ENCODE measurements around the gene DCLK1. TPM values are rescaled to one million over a fixed set of nuclear protein-coding genes. Genes with fewer than 3 reads are reported as not detected.

Gene DCLK1
- total RNA-seq, 1 donor from 2014 or later, result 36.1 TPM

- Histone ChIP-seq H3K4me3 (no peak overlapping the region), H3K4me1 (peaks cover 18% of the 10 kb centered on the region), H3K27ac (no peak overlapping the region), H3K27me3 (no peaks in the 10 kb centered on the region), H3K36me3 (no peaks in the 10 kb centered on the region), H3K9me3 (no peaks in the 10 kb centered on the region)
- no peak for DNase-seq (ENCODE audit: extremely low spot score in 2 of 2)
- TF ChIP-seq POLR2AphosphoS5 (IDR thresholded peaks at IDR 0.05; ENCODE audit: insufficient read depth in 1 of 2, low read depth in 1 of 2), result no peak
- no peak for TF ChIP-seq POLR2A (IDR thresholded peaks at IDR 0.05)
- TF ChIP-seq, protein P1, sequence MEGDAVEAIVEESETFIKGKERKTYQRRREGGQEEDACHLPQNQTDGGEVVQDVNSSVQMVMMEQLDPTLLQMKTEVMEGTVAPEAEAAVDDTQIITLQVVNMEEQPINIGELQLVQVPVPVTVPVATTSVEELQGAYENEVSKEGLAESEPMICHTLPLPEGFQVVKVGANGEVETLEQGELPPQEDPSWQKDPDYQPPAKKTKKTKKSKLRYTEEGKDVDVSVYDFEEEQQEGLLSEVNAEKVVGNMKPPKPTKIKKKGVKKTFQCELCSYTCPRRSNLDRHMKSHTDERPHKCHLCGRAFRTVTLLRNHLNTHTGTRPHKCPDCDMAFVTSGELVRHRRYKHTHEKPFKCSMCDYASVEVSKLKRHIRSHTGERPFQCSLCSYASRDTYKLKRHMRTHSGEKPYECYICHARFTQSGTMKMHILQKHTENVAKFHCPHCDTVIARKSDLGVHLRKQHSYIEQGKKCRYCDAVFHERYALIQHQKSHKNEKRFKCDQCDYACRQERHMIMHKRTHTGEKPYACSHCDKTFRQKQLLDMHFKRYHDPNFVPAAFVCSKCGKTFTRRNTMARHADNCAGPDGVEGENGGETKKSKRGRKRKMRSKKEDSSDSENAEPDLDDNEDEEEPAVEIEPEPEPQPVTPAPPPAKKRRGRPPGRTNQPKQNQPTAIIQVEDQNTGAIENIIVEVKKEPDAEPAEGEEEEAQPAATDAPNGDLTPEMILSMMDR (IDR thresholded peaks at IDR 0.05), result no peak
- intact Hi-C loops (cut with DNase I), result no loop called here
These were observed 43.2 kb downstream of the DCLK1 start for GRCh38 chr13:36088001-36088400.

DNA sequence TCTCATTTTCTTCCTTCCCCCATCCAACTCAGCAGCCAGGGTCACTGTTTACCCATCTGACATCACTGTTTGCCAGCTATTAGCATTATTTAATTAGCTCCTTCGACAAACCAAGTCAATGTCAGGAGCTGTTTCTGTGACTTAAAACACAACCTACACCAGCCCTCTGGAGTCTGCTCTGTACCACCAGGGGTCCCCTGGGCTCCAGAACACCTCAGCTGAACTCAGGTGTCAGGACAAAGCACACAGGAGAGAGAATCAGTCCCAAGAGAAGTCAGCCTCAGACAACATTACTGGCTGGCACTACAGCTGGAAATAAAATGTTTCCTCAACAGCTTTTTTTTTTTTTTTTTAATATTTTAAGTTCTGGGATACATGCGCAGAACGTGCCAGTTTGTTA lies 45.1 kb downstream of the DCLK1 start:
- Histone ChIP-seq H3K27me3 (no peaks in the 10 kb centered on the region), H3K27ac (no peak overlapping the region), H3K4me3 (no peak overlapping the region), H3K9me3 (no peaks in the 10 kb centered on the region), H3K36me3 (no peaks in the 10 kb centered on the region), H3K4me1 (peaks cover 16% of the 10 kb centered on the region)
- no peak for DNase-seq (ENCODE audit: extremely low spot score in 2 of 2)
- intact Hi-C loops (cut with DNase I), result no loop called here
- TF ChIP-seq, protein P1 (IDR thresholded peaks at IDR 0.05), result no peak
- TF ChIP-seq POLR2AphosphoS5 (IDR thresholded peaks at IDR 0.05; ENCODE audit: insufficient read depth in 1 of 2, low read depth in 1 of 2), result no peak
- TF ChIP-seq POLR2A (IDR thresholded peaks at IDR 0.05), result no peak

- DNase-seq (ENCODE audit: extremely low spot score in 2 of 2), result no peak
- Histone ChIP-seq H3K4me1 (peaks cover 4% of the 10 kb centered on the region), H3K27me3 (no peaks in the 10 kb centered on the region), H3K27ac (no peak overlapping the region), H3K4me3 (no peak overlapping the region), H3K36me3 (no peaks in the 10 kb centered on the region), H3K9me3 (no peaks in the 10 kb centered on the region)
- intact Hi-C loops (cut with DNase I), result no loop called here
- TF ChIP-seq, protein P1 (IDR thresholded peaks at IDR 0.05), result no peak
- TF ChIP-seq POLR2A (IDR thresholded peaks at IDR 0.05) (no peak), POLR2AphosphoS5 (IDR thresholded peaks at IDR 0.05; ENCODE audit: insufficient read depth in 1 of 2, low read depth in 1 of 2) (no peak)
These were observed 47.1 kb downstream of the DCLK1 start for GRCh38 chr13:36084131-36084530.

DNA sequence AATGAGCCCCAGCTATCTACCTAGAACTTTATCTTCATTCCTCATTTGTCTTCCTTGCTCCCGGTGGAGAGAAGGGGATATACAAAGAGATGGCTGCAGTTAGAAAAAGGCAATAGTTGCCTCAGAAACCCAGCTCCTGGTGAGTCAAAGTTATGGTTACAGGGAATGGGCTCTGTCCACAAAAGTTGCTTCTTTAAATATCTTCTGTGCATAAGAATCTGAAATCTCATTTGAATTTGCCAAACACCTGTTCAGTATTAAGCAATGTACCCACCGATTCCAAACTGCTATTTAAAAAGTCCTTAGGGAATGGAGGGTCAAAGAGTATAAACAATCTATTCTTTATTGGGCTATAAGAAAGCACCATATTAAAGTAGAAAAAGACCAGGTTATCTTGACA lies 48.4 kb downstream of the DCLK1 start:
- no peak for DNase-seq (ENCODE audit: extremely low spot score in 2 of 2)
- Histone ChIP-seq H3K4me1 (no peaks in the 10 kb centered on the region), H3K9me3 (no peaks in the 10 kb centered on the region), H3K27me3 (no peaks in the 10 kb centered on the region), H3K4me3 (no peak overlapping the region), H3K36me3 (no peaks in the 10 kb centered on the region), H3K27ac (no peak overlapping the region)
- TF ChIP-seq, protein P1 (IDR thresholded peaks at IDR 0.05), result no peak
- intact Hi-C loops (cut with DNase I), result no loop called here

DNA sequence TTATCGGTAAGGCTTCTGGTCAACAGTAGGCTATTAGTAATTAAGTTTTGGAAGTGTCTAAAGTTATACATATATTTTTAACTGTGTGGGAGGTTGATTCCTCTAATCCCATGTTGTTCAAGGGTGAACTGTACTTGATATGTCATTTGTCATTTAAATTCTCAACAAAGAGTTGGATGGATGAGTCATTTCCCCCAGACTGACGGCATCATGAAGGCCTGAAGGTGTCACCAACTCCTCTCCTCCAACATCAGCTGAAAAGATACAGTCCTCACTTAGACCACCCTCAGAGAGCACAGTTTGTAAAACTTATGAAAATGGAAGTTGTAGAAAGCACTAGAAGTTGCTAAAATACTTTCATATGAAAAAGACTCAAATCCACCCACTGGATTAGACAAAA lies 48.8 kb downstream of the DCLK1 start:
- Histone ChIP-seq H3K4me1 (no peaks in the 10 kb centered on the region), H3K27me3 (no peaks in the 10 kb centered on the region), H3K9me3 (no peaks in the 10 kb centered on the region), H3K27ac (no peak overlapping the region), H3K4me3 (no peak overlapping the region), H3K36me3 (no peaks in the 10 kb centered on the region)
- intact Hi-C loops (cut with DNase I), result no loop called here
- no peak for TF ChIP-seq POLR2A (IDR thresholded peaks at IDR 0.05)
- no peak for TF ChIP-seq POLR2AphosphoS5 (IDR thresholded peaks at IDR 0.05; ENCODE audit: insufficient read depth in 1 of 2, low read depth in 1 of 2)
- TF ChIP-seq, protein P1 (IDR thresholded peaks at IDR 0.05), result no peak
- no peak for DNase-seq (ENCODE audit: extremely low spot score in 2 of 2)

Measured in vagina (tissue), 2 donors.